NCI-H774 (cell line): ENCODE results near the gene MAGI2.
"Not testable (repeated sequence)": the region's sequence is repeated elsewhere in the genome, so short reads cannot be mapped to it uniquely, and the experiment has no call there.

Experiments used
- DNase-seq: peaks from one replicate; lab custom pipeline; 2025; lab: John Stamatoyannopoulos, UW

The MAGI2 gene

GRCh38 chr7:78350926-78351325 lies 1102.5 kb downstream of the MAGI2 start:
- DNase-seq, result no peak

GRCh38 chr7:78350391-78350790 lies 1103.1 kb downstream of the MAGI2 start:
- DNase-seq, result no peak

- DNase-seq, result no peak
These were observed 1106.6 kb downstream of the MAGI2 start for GRCh38 chr7:78346827-78347226.

- no peak for DNase-seq
These were observed 1107.5 kb downstream of the MAGI2 start for GRCh38 chr7:78345979-78346378.

GRCh38 chr7:78345293-78345911 lies 1108.1 kb downstream of the MAGI2 start:
- no peak for DNase-seq

- DNase-seq, result no peak
These were observed 1119.0 kb downstream of the MAGI2 start for GRCh38 chr7:78334426-78334825.

GRCh38 chr7:78333530-78334425 lies 1119.7 kb downstream of the MAGI2 start:
- no peak for DNase-seq

- DNase-seq, result no peak
These were observed 1124.3 kb downstream of the MAGI2 start for GRCh38 chr7:78329001-78329655.

- no peak for DNase-seq
These were observed 1125.7 kb downstream of the MAGI2 start for GRCh38 chr7:78327718-78328117.

GRCh38 chr7:78326876-78327275 lies 1126.6 kb downstream of the MAGI2 start:
- DNase-seq, result no peak

- no peak for DNase-seq
These were observed 1127.3 kb downstream of the MAGI2 start for GRCh38 chr7:78326189-78326588.

GRCh38 chr7:78323118-78323517 lies 1130.3 kb downstream of the MAGI2 start:
- no peak for DNase-seq

GRCh38 chr7:78322231-78322630 lies 1131.2 kb downstream of the MAGI2 start:
- not testable (repeated sequence) for DNase-seq

- DNase-seq, result no peak
These were observed 1136.1 kb downstream of the MAGI2 start for GRCh38 chr7:78317371-78317770.

- DNase-seq, result no peak
These were observed 1137.4 kb downstream of the MAGI2 start for GRCh38 chr7:78316110-78316509.

GRCh38 chr7:78315119-78315518 lies 1138.3 kb downstream of the MAGI2 start:
- DNase-seq, result no peak

- no peak for DNase-seq
These were observed 1142.3 kb downstream of the MAGI2 start for GRCh38 chr7:78311181-78311580.

GRCh38 chr7:78307892-78308291 lies 1145.6 kb downstream of the MAGI2 start:
- DNase-seq, result no peak

GRCh38 chr7:78306634-78307033 lies 1146.8 kb downstream of the MAGI2 start:
- DNase-seq, result no peak

- no peak for DNase-seq
These were observed 1152.1 kb downstream of the MAGI2 start for GRCh38 chr7:78301407-78301806.

- DNase-seq, result no peak
These were observed 1154.4 kb downstream of the MAGI2 start for GRCh38 chr7:78299088-78299487.

GRCh38 chr7:78296644-78297371 lies 1156.7 kb downstream of the MAGI2 start:
- peak; percentile 40 for DNase-seq
